Endodermal cell (in vitro differentiated cells): ENCODE data around the gene RPS21. TPM values are rescaled to one million over a fixed set of nuclear protein-coding genes. Genes with fewer than 3 reads are reported as not detected.

ENCODE experiments used
- DNase-seq: peaks from one replicate; pipeline ENCODE4 v3.0.0-alpha.2; 2017
- H3K27ac ChIP-seq: 2 replicates; pipeline ENCODE4 v1.5.1; 2013; ENCODE audit warnings: mild to moderate bottlenecking, low read depth, low read length, moderate library complexity
- H3K27me3 ChIP-seq: 2 replicates; pipeline ENCODE4 v1.6.1; 2013; ENCODE audit warnings: mild to moderate bottlenecking, low read length, moderate library complexity; ENCODE audit not compliant: insufficient read depth, control insufficient read depth, poor library complexity, severe bottlenecking
- H3K36me3 ChIP-seq: 2 replicates; pipeline ENCODE4 v1.7.0; 2013; ENCODE audit warnings: mild to moderate bottlenecking, low read length, moderate library complexity; ENCODE audit not compliant: control insufficient read depth, insufficient read depth
- H3K4me1 ChIP-seq: one replicate; pipeline ENCODE4 v1.7.0; 2013; ENCODE audit warnings: low read length; ENCODE audit not compliant: control insufficient read depth, insufficient read depth
- H3K4me3 ChIP-seq: 2 replicates; pipeline ENCODE4 v1.5.1; 2013; ENCODE audit warnings: mild to moderate bottlenecking, low read length, moderate library complexity
- H3K9ac ChIP-seq: 2 replicates; pipeline ENCODE4 v1.6.1; 2013; ENCODE audit warnings: mild to moderate bottlenecking, low read length, moderate library complexity; ENCODE audit not compliant: poor library complexity, severe bottlenecking; ENCODE audit errors: extremely low read depth
- H3K9me3 ChIP-seq: 2 replicates; pipeline ENCODE4 v1.6.1; 2013; ENCODE audit warnings: mild to moderate bottlenecking, low read length, moderate library complexity; ENCODE audit not compliant: control insufficient read depth
- H3K27ac Mint-ChIP-seq: 2 replicates; pipeline ENCODE4 v1.8.0; 2020; ENCODE audit warnings: mixed read lengths
- H3K27me3 Mint-ChIP-seq: 2 replicates; pipeline ENCODE4 v1.8.0; 2021; ENCODE audit warnings: mild to moderate bottlenecking, mixed read lengths; ENCODE audit not compliant: insufficient read depth
- H3K36me3 Mint-ChIP-seq: 2 replicates; pipeline ENCODE4 v1.8.0; 2020; ENCODE audit warnings: low read depth, mixed read lengths
- H3K4me1 Mint-ChIP-seq: 2 replicates; pipeline ENCODE4 v1.8.0; 2020; ENCODE audit warnings: mixed read lengths
- H3K4me3 Mint-ChIP-seq: 2 replicates; pipeline ENCODE4 v1.8.0; 2020; ENCODE audit warnings: mild to moderate bottlenecking, moderate library complexity, mixed read lengths
- H3K9me3 Mint-ChIP-seq: 2 replicates; pipeline ENCODE4 v1.8.0; 2020; ENCODE audit warnings: mild to moderate bottlenecking, mixed read lengths
- WGBS, 2 experiments: methylation state at CpG; one replicate each; pipeline versions ENCODE4 v1.1.5 to v1.1.7; 2013; ENCODE audit warnings: missing lambda C conversion rate in 2 of 2, mixed read lengths in 1 of 2; ENCODE audit not compliant: insufficient coverage in 1 of 2, insufficient read length in 1 of 2; 5-methylcytosine and 5-hydroxymethylcytosine counted together
- total RNA-seq, 2 donors: library from RNA; stranded (reverse); fragmentation: NEBNext Ultra II Directional in 1 of 2; extraction: Animal tissue kit (Norgen Biotek cat#: 25700) in 1 of 2; gene quantifications; 2 replicates in 1 of 2; 3 replicates in 1 of 2; pipeline ENCODE4 v1.2.1, GENCODE V29; 2021
- TF ChIP-seq, protein P1 (sequence below): fragments of 200-600 bp; sonication (generic); conservative IDR thresholded peaks from 2 replicates; pipeline ENCODE4 v1.5.0; 2021; ENCODE audit warnings: antibody characterized with exemption, mild to moderate bottlenecking

The RPS21 gene
- total RNA-seq, 2 donors from 2014 or later, result 1,288 to 1,382 TPM

DNA sequence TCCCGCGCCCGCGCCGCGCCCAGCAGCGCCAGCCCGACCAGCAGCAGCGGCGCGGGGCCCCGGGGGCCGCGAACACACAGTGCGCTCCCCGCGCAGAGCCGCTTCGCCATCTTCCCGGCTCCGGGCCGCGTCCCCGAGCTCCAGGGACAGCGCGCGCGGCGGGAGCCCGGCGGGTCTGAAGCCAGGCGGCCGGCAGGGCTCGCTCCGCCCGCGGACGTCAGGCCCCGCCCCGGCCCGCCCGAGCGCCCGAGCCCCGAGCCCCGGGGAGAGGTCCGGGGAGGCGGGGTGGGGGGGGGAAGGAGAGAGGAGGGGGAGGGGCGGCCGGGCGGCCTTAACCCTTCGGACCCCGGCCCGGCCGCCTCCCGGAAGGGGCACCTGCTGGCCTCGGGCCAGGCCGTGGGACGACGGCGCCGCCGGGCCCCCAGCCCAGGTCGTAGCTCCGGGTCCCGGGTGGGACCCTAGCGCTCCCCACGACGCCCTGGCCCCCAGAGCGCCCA lies 19.7 kb upstream of the RPS21 start, which contains the start of gene LAMA5:
TSS of gene LAMA5 (minus strand) at position 177 of the 497 bp plus-strand sequence. CDS start at position 110, 67 bp downstream.
- H3K27ac Mint-ChIP-seq, result peak within 1 kb of the TSS; percentile 30
- H3K4me3 Mint-ChIP-seq, result peak within 1 kb of the TSS; percentile 62

DNA sequence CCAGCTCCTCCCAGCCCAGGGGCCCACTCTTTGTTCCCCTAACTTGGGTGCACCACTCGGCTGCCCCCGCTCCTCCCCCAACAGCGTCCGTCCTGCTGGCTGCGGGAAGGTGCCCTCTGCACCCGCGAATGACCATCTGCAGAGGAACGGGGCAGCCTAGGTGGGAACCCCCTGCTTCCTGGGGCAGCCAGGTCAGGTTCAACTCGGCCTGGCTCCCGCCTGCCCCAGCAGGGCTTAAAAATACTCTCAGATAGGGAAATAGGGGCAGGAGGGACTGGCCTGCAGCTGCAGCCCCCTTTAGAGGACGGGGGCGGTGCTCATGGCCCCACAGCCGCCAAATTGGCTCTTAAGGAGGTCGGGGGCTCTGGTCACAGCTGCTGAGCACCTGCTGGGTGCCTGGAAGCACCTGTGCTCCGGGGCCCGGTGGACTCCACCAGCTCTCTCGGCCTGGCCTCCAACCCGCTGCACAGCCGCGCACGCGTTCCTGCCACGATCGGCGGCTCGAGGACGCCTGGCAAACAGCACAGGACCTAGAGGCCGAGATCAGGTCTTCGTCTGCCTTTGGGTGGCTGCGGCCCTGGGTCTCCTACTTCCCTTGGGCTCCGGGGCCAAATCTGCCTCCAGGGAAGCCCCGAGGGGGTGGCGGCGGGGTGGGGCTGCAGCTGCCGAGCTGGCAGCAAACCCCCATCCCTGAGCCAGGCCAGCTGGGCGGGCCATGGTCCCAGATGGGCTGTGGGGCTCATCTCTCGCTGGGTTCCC lies 19.1 kb upstream of the RPS21 start:
- peak overlapping the region; percentile 44 for H3K9ac ChIP-seq
- WGBS, 2 experiments, result 17% methylated on average over 25 to 37 of the region's 37 CpGs
- peaks cover 19% of the 10 kb centered on the region for H3K4me1 Mint-ChIP-seq

More for the DNA sequence above, 19.7 kb upstream of the RPS21 start, which contains the start of gene LAMA5:
- Histone ChIP-seq H3K9me3 (no peaks in the 10 kb centered on the region), H3K27me3 (no peaks in the 10 kb centered on the region), H3K27ac (peak within 1 kb of the TSS; percentile 53), H3K36me3 (peaks cover 3% of the 10 kb centered on the region), H3K4me1 (peaks cover 40% of the 10 kb centered on the region), H3K4me3 (peak within 1 kb of the TSS; percentile 85), H3K9ac (peak within 1 kb of the TSS; percentile 63)
- peaks cover 3% of the 10 kb centered on the region for H3K27me3 Mint-ChIP-seq
- TF ChIP-seq, protein P1, sequence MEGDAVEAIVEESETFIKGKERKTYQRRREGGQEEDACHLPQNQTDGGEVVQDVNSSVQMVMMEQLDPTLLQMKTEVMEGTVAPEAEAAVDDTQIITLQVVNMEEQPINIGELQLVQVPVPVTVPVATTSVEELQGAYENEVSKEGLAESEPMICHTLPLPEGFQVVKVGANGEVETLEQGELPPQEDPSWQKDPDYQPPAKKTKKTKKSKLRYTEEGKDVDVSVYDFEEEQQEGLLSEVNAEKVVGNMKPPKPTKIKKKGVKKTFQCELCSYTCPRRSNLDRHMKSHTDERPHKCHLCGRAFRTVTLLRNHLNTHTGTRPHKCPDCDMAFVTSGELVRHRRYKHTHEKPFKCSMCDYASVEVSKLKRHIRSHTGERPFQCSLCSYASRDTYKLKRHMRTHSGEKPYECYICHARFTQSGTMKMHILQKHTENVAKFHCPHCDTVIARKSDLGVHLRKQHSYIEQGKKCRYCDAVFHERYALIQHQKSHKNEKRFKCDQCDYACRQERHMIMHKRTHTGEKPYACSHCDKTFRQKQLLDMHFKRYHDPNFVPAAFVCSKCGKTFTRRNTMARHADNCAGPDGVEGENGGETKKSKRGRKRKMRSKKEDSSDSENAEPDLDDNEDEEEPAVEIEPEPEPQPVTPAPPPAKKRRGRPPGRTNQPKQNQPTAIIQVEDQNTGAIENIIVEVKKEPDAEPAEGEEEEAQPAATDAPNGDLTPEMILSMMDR, result no peak
- H3K36me3 Mint-ChIP-seq, result peaks cover 3% of the 10 kb centered on the region
- peak; percentile 89 for DNase-seq
- H3K4me1 Mint-ChIP-seq, result peaks cover 25% of the 10 kb centered on the region
- WGBS, 2 experiments, result 1 to 2% methylated on average over 9 to 57 of the region's 70 CpGs
- H3K9me3 Mint-ChIP-seq, result no peaks in the 10 kb centered on the region

DNA sequence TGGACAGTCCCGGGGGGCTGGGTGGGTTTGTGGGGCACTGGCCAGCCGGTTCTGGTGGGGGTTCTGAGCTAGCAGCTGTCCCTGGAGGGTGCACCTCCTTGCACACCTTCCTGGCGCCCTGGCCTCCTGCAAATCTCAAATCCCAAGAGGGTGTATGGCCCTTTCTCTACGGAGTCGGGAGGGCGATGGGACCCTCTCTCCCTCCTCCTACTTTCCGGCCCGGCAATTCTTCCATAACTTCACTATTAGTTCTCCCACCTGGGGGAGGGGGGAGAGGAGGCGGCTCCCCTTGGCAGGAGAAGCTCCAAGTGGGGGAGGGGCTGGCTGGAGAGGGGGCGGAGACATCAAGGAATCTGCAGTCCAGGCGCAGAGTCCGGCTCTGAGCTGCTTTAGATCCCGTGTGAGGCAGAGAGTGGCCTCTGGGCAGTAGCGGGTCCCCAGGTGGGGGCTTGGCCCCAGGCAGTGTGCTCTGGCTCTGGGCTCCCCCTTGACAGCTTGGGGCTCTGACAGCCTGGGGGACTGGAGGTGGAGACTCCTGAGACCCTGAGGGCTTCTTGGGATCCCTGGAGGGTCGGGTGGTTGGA lies 18.4 kb upstream of the RPS21 start:
- TF ChIP-seq, protein P1, result no peak
- H3K27ac Mint-ChIP-seq, result peak overlapping the region; percentile 44
- Histone ChIP-seq H3K4me3 (peak overlapping the region; percentile 71), H3K36me3 (no peaks in the 10 kb centered on the region), H3K27ac (peak overlapping the region; percentile 51), H3K4me1 (peaks cover 34% of the 10 kb centered on the region), H3K27me3 (no peaks in the 10 kb centered on the region), H3K9me3 (no peaks in the 10 kb centered on the region), H3K9ac (peak overlapping the region; percentile 25)
- peaks cover 3% of the 10 kb centered on the region for H3K27me3 Mint-ChIP-seq
- DNase-seq, result peak; percentile 90
- peaks cover 16% of the 10 kb centered on the region for H3K4me1 Mint-ChIP-seq
- H3K36me3 Mint-ChIP-seq, result no peaks in the 10 kb centered on the region
- 8 to 9% methylated on average over 4 to 13 of the region's 15 CpGs for WGBS, 2 experiments
- peaks cover 2% of the 10 kb centered on the region for H3K9me3 Mint-ChIP-seq
- peak overlapping the region; percentile 53 for H3K4me3 Mint-ChIP-seq

More for the DNA sequence above, 19.1 kb upstream of the RPS21 start:
- H3K9me3 ChIP-seq, result no peaks in the 10 kb centered on the region
- TF ChIP-seq, protein P1, result no peak
- Mint-ChIP-seq H3K27ac (no peak overlapping the region), H3K4me3 (peak overlapping the region; percentile 53), H3K27me3 (peaks cover 3% of the 10 kb centered on the region), H3K9me3 (peaks cover under 1% of the 10 kb centered on the region), H3K36me3 (no peaks in the 10 kb centered on the region)
- peaks cover 35% of the 10 kb centered on the region for H3K4me1 ChIP-seq
- H3K27ac ChIP-seq, result peak overlapping the region; percentile 53
- no peaks in the 10 kb centered on the region for H3K27me3 ChIP-seq
- H3K4me3 ChIP-seq, result peak overlapping the region; percentile 71
- peak; percentile 87 for DNase-seq
- no peaks in the 10 kb centered on the region for H3K36me3 ChIP-seq
